ENCODE measurements around the gene PBX1. TPM values are rescaled to one million over a fixed set of nuclear protein-coding genes. Genes with fewer than 3 reads are reported as not detected.

The PBX1 gene
- total and polyA plus RNA-seq, 2 donors (not counting 3 experiments of a cell fraction or from before 2014, with no cell fraction given), result 10.7 to 24.1 TPM

GRCh38 chr1:164864161-164864560 is 305.2 kb downstream of the PBX1 start:
- no peak overlapping the region for H3K4me2 ChIP-seq (ENCODE audit: insufficient read depth, low read length)
- no peaks in the 10 kb centered on the region for H3K9me3 ChIP-seq (replicated peaks; ENCODE audit: control insufficient read depth, insufficient read depth, low read length)
- ChIA-PET CTCF (no interaction called here), POLR2A (no interaction called here)
- no peaks in the 10 kb centered on the region for H3K4me1 ChIP-seq (ENCODE audit: control insufficient read depth, extremely low read depth, insufficient read depth, low read length)
- no TSS peak for BruUV-seq (replicated peaks)
- H3K27ac ChIP-seq (ENCODE audit: insufficient read depth, low read depth, low read length), result no peak overlapping the region
- H2AFZ ChIP-seq (ENCODE audit: low read depth, low read length), result no peak overlapping the region
- no peaks in the 10 kb centered on the region for H4K20me1 ChIP-seq (replicated peaks; ENCODE audit: control insufficient read depth, extremely low read depth, insufficient read depth, low read length)
- H3K27me3 ChIP-seq (ENCODE audit: control insufficient read depth in 2 of 2, insufficient read depth in 2 of 2, low read length in 2 of 2), result no peaks in the 10 kb centered on the region
- H3K9ac ChIP-seq (replicated peaks; ENCODE audit: extremely low read depth, insufficient read depth, low read length), result no peak overlapping the region
- intact Hi-C loops (cut with micrococcal nuclease) (no loop called here), dilution Hi-C loops (cut with MboI; ENCODE audit: extremely low pct_ligation_motif_present, low sequenced_read_pairs) (no loop called here)
- TF ChIP-seq MYC (IDR thresholded peaks at IDR 0.05; ENCODE audit: low read depth, low read length) (no peak), JUN (IDR thresholded peaks at IDR 0.05; ENCODE audit: borderline replicate concordance, insufficient read depth, insufficient read length, low read depth) (no peak), POLR2AphosphoS5 (IDR thresholded peaks at IDR 0.05; ENCODE audit: insufficient read depth, low read depth, low read length) (no peak), GATA2 (IDR thresholded peaks at IDR 0.05; ENCODE audit: insufficient read depth, insufficient read length, low read depth, low read length) (no peak), POLR2A (IDR thresholded peaks at IDR 0.05; ENCODE audit: low read depth, low read length) (no peak), EZH2 (IDR thresholded peaks at IDR 0.05; ENCODE audit: borderline replicate concordance, low read depth, low read length, severe bottlenecking) (no peak), FOS (IDR thresholded peaks at IDR 0.05; ENCODE audit: borderline replicate concordance, insufficient read depth, low read length) (no peak)
- TF ChIP-seq, protein P1, sequence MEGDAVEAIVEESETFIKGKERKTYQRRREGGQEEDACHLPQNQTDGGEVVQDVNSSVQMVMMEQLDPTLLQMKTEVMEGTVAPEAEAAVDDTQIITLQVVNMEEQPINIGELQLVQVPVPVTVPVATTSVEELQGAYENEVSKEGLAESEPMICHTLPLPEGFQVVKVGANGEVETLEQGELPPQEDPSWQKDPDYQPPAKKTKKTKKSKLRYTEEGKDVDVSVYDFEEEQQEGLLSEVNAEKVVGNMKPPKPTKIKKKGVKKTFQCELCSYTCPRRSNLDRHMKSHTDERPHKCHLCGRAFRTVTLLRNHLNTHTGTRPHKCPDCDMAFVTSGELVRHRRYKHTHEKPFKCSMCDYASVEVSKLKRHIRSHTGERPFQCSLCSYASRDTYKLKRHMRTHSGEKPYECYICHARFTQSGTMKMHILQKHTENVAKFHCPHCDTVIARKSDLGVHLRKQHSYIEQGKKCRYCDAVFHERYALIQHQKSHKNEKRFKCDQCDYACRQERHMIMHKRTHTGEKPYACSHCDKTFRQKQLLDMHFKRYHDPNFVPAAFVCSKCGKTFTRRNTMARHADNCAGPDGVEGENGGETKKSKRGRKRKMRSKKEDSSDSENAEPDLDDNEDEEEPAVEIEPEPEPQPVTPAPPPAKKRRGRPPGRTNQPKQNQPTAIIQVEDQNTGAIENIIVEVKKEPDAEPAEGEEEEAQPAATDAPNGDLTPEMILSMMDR (IDR thresholded peaks at IDR 0.05; ENCODE audit: extremely low read depth in 1 of 2, insufficient read depth in 1 of 2, low read depth in 1 of 2, low read length in 2 of 2), result no peak
- TF ChIP-seq, protein P2, sequence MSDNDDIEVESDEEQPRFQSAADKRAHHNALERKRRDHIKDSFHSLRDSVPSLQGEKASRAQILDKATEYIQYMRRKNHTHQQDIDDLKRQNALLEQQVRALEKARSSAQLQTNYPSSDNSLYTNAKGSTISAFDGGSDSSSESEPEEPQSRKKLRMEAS (IDR thresholded peaks at IDR 0.05; ENCODE audit: insufficient read depth, insufficient read length), result no peak
- no peaks in the 10 kb centered on the region for H3K36me3 ChIP-seq (ENCODE audit: control insufficient read depth in 2 of 2, extremely low read depth in 1 of 2, insufficient read depth in 2 of 2, low read length in 2 of 2)
- no peak for FAIRE-seq
- H3K9me1 ChIP-seq (replicated peaks; ENCODE audit: control insufficient read depth, extremely low read depth, insufficient read depth, low read length), result no peaks in the 10 kb centered on the region
- no peak for DNase-seq (ENCODE audit: low read depth, low spot score)
- no peak overlapping the region for H3K4me3 ChIP-seq (replicated peaks in 1 of 3; ENCODE audit: insufficient read depth in 1 of 3, low read depth in 1 of 3, low read length in 3 of 3)
- no peaks in the 10 kb centered on the region for H3K79me2 ChIP-seq (ENCODE audit: control insufficient read depth, insufficient read depth, low read length)
